Measurements from ENCODE around the gene SOX15. TPM values are rescaled to one million over a fixed set of nuclear protein-coding genes. Genes with fewer than 3 reads are reported as not detected.

Gene SOX15
- total and polyA plus RNA-seq, 8 donors, result 0.18 to 1.0 (median 0.35) TPM; not detected in 3

DNA sequence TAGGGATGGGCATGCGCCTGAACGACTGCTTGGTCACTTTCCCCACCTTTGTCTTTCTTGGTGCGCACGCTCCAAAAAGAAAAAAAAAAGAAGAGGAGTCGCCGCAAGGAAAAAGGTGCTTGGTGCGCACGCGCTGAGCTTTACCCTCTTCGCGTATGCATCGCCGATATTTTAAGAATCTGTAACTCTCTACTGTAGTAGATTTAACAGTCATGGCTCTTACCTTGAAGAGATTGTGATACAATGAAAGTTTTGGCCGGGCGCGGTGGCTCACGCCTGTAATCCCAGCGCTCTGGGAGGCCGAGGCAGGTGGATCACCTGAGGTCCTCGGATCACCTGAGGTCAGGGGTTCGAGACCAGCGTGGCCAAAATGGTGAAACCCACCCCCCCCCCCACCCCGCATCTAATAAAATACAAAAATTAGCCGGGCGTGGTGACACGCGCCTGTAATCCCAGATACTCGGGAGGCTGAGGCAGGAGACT, 25.4 kb upstream of the SOX15 start:
- TF ChIP-seq, protein P1, sequence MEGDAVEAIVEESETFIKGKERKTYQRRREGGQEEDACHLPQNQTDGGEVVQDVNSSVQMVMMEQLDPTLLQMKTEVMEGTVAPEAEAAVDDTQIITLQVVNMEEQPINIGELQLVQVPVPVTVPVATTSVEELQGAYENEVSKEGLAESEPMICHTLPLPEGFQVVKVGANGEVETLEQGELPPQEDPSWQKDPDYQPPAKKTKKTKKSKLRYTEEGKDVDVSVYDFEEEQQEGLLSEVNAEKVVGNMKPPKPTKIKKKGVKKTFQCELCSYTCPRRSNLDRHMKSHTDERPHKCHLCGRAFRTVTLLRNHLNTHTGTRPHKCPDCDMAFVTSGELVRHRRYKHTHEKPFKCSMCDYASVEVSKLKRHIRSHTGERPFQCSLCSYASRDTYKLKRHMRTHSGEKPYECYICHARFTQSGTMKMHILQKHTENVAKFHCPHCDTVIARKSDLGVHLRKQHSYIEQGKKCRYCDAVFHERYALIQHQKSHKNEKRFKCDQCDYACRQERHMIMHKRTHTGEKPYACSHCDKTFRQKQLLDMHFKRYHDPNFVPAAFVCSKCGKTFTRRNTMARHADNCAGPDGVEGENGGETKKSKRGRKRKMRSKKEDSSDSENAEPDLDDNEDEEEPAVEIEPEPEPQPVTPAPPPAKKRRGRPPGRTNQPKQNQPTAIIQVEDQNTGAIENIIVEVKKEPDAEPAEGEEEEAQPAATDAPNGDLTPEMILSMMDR (IDR thresholded peaks at IDR 0.05), result no peak
- Histone ChIP-seq H3K4me1 (peaks cover 10 to 23% (median 19%) of the 10 kb centered on the region in 3 donors), H3K4me3 (peak overlapping the region in 2 of 4 donors; percentile 31 to 80), H3K27ac (peak overlapping the region; percentile 75 to 89 (median 78)), H3K9me3 (no peaks in the 10 kb centered on the region), H3K27me3 (no peaks in the 10 kb centered on the region), H3K36me3 (no peaks in the 10 kb centered on the region)
- ATAC-seq (no peak), FAIRE-seq (no peak), DNase-seq (no peak)
- WGBS, 2 donors, result 5% methylated on average over 28 of the region's 28 CpGs
- intact Hi-C loops (cut with DNase I), result no loop called here

DNA sequence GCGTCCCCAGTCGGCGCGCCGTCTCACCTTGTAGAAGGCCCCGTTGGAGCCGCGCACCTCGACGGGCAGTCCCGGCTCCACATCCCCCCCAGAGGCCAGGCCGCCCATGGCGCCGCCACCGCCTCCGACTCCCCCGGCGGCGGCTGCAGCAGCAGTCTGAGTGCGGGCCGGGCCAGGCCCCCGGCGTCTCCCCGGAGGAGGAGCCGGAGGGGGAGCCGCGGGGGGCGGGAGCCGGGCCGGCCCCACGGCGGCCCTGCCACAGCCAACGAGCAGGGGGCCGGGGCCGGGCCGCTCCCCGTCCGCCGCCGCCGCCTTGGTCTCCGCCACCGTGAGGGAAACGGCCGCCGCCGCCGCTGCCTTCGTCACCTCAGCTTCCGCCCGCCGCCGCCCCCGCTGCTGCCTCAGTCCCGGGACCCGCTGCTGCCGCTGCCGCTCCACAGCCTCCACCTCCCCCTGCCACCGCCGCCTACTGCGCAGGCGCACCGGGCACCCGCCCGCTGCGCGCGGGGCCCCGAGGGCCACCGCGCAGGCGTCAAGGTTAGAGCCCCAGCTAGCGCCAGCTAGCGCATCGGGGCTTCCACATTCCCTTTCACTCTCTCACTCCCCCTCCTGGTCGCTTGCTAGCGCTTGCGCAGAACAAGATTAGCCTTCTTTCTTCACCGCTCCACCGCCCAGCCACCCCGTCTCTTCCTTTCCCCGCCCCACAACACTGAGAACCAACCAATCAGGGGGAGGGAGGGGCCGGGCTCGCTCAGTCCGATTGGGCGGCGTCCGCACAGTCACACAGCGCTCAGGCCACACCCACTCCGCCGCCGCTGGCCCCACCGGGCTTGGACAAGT, 24.8 kb upstream of the SOX15 start, which contains the start of gene FXR2:
TSS of gene FXR2 (minus strand) at position 473 of the 840 bp plus-strand sequence. CDS start at position 108, 365 bp downstream.
- DNase-seq (peak; percentile 97 to 100 (median 100)), ATAC-seq (peak; percentile 93 to 98 (median 94)), FAIRE-seq (peak; percentile 95)
- TF ChIP-seq, protein P1 (IDR thresholded peaks at IDR 0.05), result peak; percentile 29 to 63 (median 52)
- H3K4me3 ChIP-seq, result peak within 1 kb of the TSS; percentile 51 to 80 (median 72)
- peaks cover 10 to 23% (median 19%) of the 10 kb centered on the region in 3 donors for H3K4me1 ChIP-seq
- peak within 1 kb of the TSS; percentile 75 to 89 (median 84) for H3K27ac ChIP-seq
- WGBS, 2 donors, result 0 to 1% methylated on average over 48 to 93 of the region's 93 CpGs
- H3K36me3 ChIP-seq, result no peaks in the 10 kb centered on the region
- no peaks in the 10 kb centered on the region for H3K9me3 ChIP-seq
- H3K27me3 ChIP-seq, result no peaks in the 10 kb centered on the region
- intact Hi-C loops (cut with DNase I), result no loop called here

DNA sequence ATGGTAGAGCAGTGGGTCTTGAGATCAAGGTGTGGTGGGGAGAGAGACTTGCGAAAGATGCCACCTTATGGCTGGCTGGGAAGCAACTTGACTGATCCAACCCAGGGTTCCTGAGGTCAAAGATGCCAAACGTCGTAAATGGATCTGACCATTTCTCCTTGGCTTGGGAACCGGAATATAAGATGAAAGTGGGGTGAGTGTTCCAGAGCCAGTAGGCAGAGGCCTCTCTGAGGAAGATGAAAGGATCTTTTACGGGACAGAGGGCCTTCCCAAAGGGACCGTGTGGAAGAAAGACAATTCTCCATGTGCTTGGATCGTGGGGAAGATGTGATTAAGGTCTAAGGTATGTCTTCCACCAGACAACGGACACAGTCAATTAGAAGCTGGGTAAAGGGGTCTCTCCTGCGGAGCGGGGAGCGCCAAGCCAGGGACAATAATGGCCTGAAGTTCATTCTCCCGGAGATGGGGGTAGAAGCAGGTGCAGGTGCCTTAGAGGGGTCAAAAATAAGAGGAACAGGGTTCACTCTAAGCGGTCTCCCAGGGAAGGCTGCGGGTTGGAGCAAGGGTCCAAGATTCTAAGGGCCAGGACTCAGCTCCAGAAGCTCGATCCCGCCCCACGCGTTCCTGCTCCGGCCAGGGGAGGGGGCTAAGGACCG, 24.0 kb upstream of the SOX15 start:
- peak overlapping the region; percentile 52 to 89 (median 84) for H3K27ac ChIP-seq
- intact Hi-C loops (cut with DNase I), result no loop called here
- H3K4me1 ChIP-seq, result peaks cover 10 to 23% (median 19%) of the 10 kb centered on the region in 3 donors
- H3K27me3 ChIP-seq, result no peaks in the 10 kb centered on the region
- TF ChIP-seq, protein P1 (IDR thresholded peaks at IDR 0.05), result no peak
- H3K4me3 ChIP-seq, result peak overlapping the region; percentile 51 to 80 (median 72)
- ATAC-seq, result no peak
- H3K9me3 ChIP-seq, result no peaks in the 10 kb centered on the region
- WGBS, 2 donors, result 2 to 3% methylated on average over 20 of the region's 20 CpGs
- no peaks in the 10 kb centered on the region for H3K36me3 ChIP-seq
- no peak for DNase-seq
- FAIRE-seq, result no peak

DNA sequence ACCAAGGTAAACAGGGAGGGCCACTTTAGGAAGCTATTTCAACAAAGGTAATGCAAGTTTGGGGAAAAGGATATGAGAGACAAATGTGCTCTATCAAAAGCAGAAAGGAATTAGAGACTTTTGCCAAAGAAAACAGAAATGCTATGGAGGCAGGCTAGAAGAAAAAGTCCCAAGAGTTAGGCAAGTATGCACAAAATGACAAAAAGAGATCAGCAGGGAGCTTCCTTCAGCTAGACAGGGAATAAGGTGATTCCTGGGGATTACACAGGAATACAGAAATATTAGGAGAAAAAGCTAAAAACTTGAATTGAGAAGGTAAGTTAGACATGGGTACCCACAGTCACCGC, 22.4 kb upstream of the SOX15 start:
- ATAC-seq, result no peak
- WGBS, 2 donors, result 93 to 94% methylated on average over 1 of the region's 1 CpG
- Histone ChIP-seq H3K4me1 (peaks cover 10 to 23% (median 19%) of the 10 kb centered on the region in 3 donors), H3K9me3 (no peaks in the 10 kb centered on the region), H3K4me3 (no peak overlapping the region), H3K36me3 (no peaks in the 10 kb centered on the region), H3K27me3 (no peaks in the 10 kb centered on the region), H3K27ac (no peak overlapping the region)
- FAIRE-seq, result no peak
- TF ChIP-seq, protein P1 (IDR thresholded peaks at IDR 0.05), result no peak
- intact Hi-C loops (cut with DNase I), result no loop called here
- no peak for DNase-seq

All from pancreas (tissue), 10 donors.